ENCODE data around the gene ITPR1.

The ITPR1 gene

DNA sequence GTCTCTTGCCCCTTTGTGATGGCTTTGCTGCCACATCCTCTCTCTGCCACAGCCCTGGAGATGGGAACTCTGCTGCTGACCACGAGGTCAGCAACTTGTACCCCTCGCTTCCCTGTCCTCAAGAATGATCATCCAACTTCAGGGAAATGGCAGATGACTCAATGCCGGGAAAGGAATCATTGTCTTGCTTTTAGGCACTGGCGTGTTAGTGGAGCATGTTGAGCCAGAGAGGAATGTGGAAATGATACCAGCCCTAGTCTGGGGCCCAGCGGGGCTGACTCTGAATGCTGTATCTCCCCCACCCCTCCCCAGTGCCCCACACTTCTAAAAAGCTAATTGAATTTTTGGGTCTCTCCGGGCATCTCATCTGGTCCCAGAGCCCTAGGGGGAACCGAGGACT lies 301.2 kb downstream of the ITPR1 start:
- ATAC-seq, result no peak
- TF ChIP-seq ARNTL (CRISPR knock-in tag; IDR thresholded peaks at IDR 0.05; ENCODE audit: borderline replicate concordance, low read depth) (no peak), ZNF8 (CRISPR knock-in tag; IDR thresholded peaks at IDR 0.05) (no peak), GLIS3 (CRISPR knock-in tag; IDR thresholded peaks at IDR 0.05) (no peak), ZC3H10 (CRISPR knock-in tag; IDR thresholded peaks at IDR 0.05) (no peak), SNAI2 (CRISPR knock-in tag; IDR thresholded peaks at IDR 0.05) (no peak), ISL1 (CRISPR knock-in tag; IDR thresholded peaks at IDR 0.05) (no peak), ZFP3 (CRISPR knock-in tag; IDR thresholded peaks at IDR 0.05) (no peak), ESRRG (CRISPR knock-in tag; IDR thresholded peaks at IDR 0.05) (no peak), RARB (CRISPR knock-in tag; IDR thresholded peaks at IDR 0.05) (no peak), OSR1 (CRISPR knock-in tag; IDR thresholded peaks at IDR 0.05) (no peak), TCF4 (CRISPR knock-in tag; IDR thresholded peaks at IDR 0.05; ENCODE audit: borderline replicate concordance) (no peak), PPARA (CRISPR knock-in tag; IDR thresholded peaks at IDR 0.05; ENCODE audit: borderline replicate concordance) (no peak), ZNF565 (CRISPR knock-in tag; conservative IDR thresholded peaks at IDR 0.05; ENCODE audit: low read depth) (no peak)
- TF ChIP-seq, protein P1, sequence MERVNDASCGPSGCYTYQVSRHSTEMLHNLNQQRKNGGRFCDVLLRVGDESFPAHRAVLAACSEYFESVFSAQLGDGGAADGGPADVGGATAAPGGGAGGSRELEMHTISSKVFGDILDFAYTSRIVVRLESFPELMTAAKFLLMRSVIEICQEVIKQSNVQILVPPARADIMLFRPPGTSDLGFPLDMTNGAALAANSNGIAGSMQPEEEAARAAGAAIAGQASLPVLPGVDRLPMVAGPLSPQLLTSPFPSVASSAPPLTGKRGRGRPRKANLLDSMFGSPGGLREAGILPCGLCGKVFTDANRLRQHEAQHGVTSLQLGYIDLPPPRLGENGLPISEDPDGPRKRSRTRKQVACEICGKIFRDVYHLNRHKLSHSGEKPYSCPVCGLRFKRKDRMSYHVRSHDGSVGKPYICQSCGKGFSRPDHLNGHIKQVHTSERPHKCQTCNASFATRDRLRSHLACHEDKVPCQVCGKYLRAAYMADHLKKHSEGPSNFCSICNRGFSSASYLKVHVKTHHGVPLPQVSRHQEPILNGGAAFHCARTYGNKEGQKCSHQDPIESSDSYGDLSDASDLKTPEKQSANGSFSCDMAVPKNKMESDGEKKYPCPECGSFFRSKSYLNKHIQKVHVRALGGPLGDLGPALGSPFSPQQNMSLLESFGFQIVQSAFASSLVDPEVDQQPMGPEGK (CRISPR knock-in tag; IDR thresholded peaks at IDR 0.05; ENCODE audit: borderline replicate concordance), result no peak
- TF ChIP-seq, protein P2, sequence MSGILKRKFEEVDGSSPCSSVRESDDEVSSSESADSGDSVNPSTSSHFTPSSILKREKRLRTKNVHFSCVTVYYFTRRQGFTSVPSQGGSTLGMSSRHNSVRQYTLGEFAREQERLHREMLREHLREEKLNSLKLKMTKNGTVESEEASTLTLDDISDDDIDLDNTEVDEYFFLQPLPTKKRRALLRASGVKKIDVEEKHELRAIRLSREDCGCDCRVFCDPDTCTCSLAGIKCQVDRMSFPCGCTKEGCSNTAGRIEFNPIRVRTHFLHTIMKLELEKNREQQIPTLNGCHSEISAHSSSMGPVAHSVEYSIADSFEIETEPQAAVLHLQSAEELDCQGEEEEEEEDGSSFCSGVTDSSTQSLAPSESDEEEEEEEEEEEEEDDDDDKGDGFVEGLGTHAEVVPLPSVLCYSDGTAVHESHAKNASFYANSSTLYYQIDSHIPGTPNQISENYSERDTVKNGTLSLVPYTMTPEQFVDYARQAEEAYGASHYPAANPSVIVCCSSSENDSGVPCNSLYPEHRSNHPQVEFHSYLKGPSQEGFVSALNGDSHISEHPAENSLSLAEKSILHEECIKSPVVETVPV (CRISPR knock-in tag; IDR thresholded peaks at IDR 0.05), result no peak
- TF ChIP-seq, protein P3, sequence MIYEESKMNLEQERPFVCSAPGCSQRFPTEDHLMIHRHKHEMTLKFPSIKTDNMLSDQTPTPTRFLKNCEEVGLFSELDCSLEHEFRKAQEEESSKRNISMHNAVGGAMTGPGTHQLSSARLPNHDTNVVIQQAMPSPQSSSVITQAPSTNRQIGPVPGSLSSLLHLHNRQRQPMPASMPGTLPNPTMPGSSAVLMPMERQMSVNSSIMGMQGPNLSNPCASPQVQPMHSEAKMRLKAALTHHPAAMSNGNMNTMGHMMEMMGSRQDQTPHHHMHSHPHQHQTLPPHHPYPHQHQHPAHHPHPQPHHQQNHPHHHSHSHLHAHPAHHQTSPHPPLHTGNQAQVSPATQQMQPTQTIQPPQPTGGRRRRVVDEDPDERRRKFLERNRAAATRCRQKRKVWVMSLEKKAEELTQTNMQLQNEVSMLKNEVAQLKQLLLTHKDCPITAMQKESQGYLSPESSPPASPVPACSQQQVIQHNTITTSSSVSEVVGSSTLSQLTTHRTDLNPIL (CRISPR knock-in tag; IDR thresholded peaks at IDR 0.05; ENCODE audit: low read depth), result no peak

DNA sequence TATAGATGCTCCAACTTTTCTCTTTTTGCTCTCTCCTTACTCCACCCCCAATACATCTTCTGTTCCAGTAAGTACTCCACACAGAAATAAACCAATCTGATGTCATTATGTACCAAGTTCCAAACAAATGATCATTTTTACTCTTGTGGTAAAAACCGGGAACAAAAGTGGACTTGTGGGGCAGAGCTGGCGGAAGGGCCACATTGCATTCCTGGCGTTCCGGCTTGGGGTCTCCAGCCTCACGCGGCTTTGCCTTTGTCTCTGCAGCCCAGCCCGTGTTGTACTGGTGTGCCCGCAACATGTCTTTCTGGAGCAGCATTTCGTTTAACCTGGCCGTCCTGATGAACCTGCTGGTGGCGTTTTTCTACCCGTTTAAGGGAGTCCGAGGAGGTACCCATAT lies 301.6 kb downstream of the ITPR1 start:
- no peak for ATAC-seq
- no peak for TF ChIP-seq ZNF8 (CRISPR knock-in tag; IDR thresholded peaks at IDR 0.05)
- TF ChIP-seq, protein P3 (CRISPR knock-in tag; IDR thresholded peaks at IDR 0.05; ENCODE audit: low read depth), result no peak

- TF ChIP-seq, protein P1 (CRISPR knock-in tag; IDR thresholded peaks at IDR 0.05; ENCODE audit: borderline replicate concordance), result no peak
- TF ChIP-seq, protein P2 (CRISPR knock-in tag; IDR thresholded peaks at IDR 0.05), result no peak
- no peak for ATAC-seq
These were observed 302.8 kb downstream of the ITPR1 start for GRCh38 chr3:4795905-4796304.

DNA sequence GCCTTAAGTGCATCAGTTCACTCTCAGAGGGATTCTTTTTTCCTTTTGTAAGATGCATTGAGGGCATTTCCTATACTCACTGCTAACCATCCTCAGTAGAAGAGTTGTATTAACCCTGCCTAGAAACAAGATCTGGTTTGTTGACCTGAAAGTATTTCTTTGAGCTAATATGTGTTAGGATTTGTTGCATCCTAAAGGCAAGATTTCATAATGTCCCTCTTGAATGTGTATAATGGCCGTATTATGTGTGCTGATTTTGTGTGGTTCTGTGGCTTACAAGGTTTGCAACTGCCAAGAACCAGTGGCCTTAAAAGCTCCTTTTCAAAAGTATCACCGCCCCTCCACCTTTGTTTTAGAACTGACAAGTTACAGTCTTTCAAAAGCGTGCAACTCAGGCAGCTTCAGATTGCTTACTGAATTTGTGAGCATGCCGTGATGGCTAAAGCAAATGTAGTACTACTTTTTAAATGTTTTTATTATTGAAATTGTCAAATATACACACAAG lies 304.1 kb downstream of the ITPR1 start:
- ATAC-seq, result no peak
- TF ChIP-seq ZNF8 (CRISPR knock-in tag; IDR thresholded peaks at IDR 0.05) (no peak), TOX (CRISPR knock-in tag; IDR thresholded peaks at IDR 0.05; ENCODE audit: borderline replicate concordance) (no peak), SNAI2 (CRISPR knock-in tag; IDR thresholded peaks at IDR 0.05) (no peak), RARB (CRISPR knock-in tag; IDR thresholded peaks at IDR 0.05) (no peak), TSHZ2 (CRISPR knock-in tag; IDR thresholded peaks at IDR 0.05) (no peak)
- TF ChIP-seq, protein P3 (CRISPR knock-in tag; IDR thresholded peaks at IDR 0.05; ENCODE audit: low read depth), result no peak
- TF ChIP-seq, protein P2 (CRISPR knock-in tag; IDR thresholded peaks at IDR 0.05), result no peak

Data from SK-N-SH treated with all-trans-retinoic acid at 6 μM for 48 hours (cell line).